K562 (cell line): ENCODE data around the gene NACC1. TPM values are rescaled to one million over a fixed set of nuclear protein-coding genes. Genes with fewer than 3 reads are reported as not detected.

Source experiments
- BMI1 ChIP-seq: fragments of 150-350 bp; IDR thresholded peaks from 2 replicates; pipeline ENCODE4 v1.6.1; 2014; ENCODE audit warnings: low read length
- CREB3 ChIP-seq: fragments of 450-650 bp; conservative IDR thresholded peaks from 2 replicates; pipeline ENCODE4 v1.6.1; 2016; ENCODE audit warnings: missing genetic modification characterization, low read depth, mild to moderate bottlenecking, missing compliant biosample characterization, moderate library complexity
- MGA ChIP-seq: fragments of 450-650 bp; IDR thresholded peaks from 2 replicates; pipeline ENCODE4 v1.6.1; 2016; ENCODE audit warnings: mild to moderate bottlenecking, moderate library complexity
- RREB1 ChIP-seq: fragments of 250-450 bp; sonication (Bioruptor Pico); IDR thresholded peaks from 2 replicates; pipeline ENCODE4 v1.4.0; 2020
- ZNF589 ChIP-seq: fragments of 200-800 bp; sonication (Bioruptor generic); IDR thresholded peaks from 2 replicates; pipeline ENCODE4 v1.6.1; 2016; ENCODE audit warnings: low read depth, missing genetic modification characterization, missing compliant biosample characterization
- polyA plus RNA-seq, 8 experiments: library from polyadenylated mRNA; depleted of rRNA in 4 of 8; stranded (reverse) in 5 of 8; unstranded in 3 of 8; fragments of >200 nt; fragmentation: Nextera tagmentation in 2 of 8; fragmentation: Illumina TruSeq in 1 of 8; extraction: Ambion mirVana in 2 of 8; extraction: Trizol in 1 of 8; gene quantifications; 2 replicates each; pipeline versions ENCODE4 v1.2.1 to v1.2.3, GENCODE V29; 2011 to 2014; ENCODE audit warnings: inconsistent platforms in 1 of 8, missing spikeins in 1 of 8
- total RNA-seq, 7 experiments: library from RNA; depleted of rRNA in 6 of 7; stranded (reverse); fragments of >200 nt in 6 of 7; fragmentation: Illumina TruSeq in 2 of 7; extraction: Trizol in 2 of 7; gene quantifications; 2 replicates each; pipeline versions ENCODE4 v1.2.1 to v1.2.3, GENCODE V29; 2011 to 2021; ENCODE audit warnings: low replicate concordance in 1 of 7

NACC1 gene
- total and polyA plus RNA-seq, 9 of the 15 experiments (the other 6 are each of a cell fraction or from before 2014, with no cell fraction given): 0.04 to 96.6 (median 25.8) TPM

GRCh38 chr19:13099073-13099999 lies 18.7 kb upstream of the NACC1 start (continued):
- TF ChIP-seq RREB1 (CRISPR knock-in tag): peak; percentile 51; the same call in 1 of the 2 replicates
- TF ChIP-seq CREB3 (tag): peak; percentile 82
- TF ChIP-seq BMI1: no peak
- TF ChIP-seq ZNF589 (CRISPR knock-in tag): peak; percentile 70
- peak; percentile 93 for TF ChIP-seq MGA
